GM19193 (cell line): ENCODE measurements around the gene NAIF1.

Experiments
- POLR2A ChIP-seq: IDR thresholded peaks from 4 replicates; pipeline ENCODE4 v1.6.1; 2011; ENCODE audit not compliant: insufficient read depth, insufficient read length; ENCODE audit errors: extremely low read depth

Gene NAIF1

DNA sequence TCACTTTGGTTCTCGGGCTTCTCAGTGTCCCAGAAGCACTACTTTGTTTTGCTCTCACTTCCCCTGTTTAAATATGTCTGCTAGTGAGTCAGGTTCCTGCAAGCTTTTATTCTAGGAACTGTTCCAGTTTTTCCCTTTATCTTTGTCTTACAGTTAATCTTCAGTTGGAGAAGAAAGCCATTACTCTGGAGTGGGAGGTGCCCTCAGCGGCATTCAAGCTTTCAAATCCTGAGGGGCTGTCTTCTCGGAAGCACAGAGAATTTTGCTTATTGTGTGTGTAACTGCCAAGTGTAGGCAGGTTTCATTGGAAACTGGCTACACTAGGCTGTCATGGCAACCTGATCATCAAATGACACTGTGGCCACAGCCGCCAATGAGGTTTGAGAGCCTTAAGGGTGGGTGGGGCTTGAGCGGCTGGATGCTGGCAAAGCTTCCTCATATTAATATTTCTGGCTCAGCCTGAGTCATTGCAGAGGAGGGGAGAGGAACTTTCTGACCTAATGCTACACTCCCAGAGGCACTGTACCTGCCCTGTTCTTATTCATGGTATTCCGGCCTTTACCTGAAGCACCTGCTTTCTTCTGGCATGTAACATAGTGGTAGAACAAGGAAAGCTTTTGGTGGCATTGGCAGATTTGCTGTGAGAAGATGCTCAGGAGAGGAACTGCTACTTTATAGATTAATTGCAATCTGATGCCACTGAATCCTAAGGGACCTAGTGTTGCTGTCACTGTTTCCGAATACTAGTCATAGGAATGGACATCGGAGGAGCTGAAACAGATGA lies 27.2 kb upstream of the NAIF1 start:
- no peak for TF ChIP-seq POLR2A

DNA sequence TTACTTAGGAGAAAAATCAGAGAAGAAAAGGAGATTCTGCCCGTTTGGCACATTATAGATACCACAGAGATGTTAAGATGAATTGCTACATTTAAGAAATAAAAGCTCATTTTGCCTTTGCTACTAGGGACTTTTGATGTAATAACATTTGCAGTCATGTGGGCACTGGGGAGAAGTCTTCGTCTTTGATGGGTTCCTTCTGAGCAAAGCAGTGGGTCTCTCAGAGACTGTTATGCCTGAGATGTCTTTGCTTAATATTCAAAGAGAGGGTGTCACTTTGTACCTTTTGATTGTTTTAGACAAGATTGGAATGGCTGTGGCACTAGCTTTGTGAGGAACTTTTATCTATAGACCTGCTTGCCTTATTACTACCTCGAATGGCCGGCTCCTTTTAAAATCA lies 25.9 kb upstream of the NAIF1 start:
- TF ChIP-seq POLR2A = no peak

DNA sequence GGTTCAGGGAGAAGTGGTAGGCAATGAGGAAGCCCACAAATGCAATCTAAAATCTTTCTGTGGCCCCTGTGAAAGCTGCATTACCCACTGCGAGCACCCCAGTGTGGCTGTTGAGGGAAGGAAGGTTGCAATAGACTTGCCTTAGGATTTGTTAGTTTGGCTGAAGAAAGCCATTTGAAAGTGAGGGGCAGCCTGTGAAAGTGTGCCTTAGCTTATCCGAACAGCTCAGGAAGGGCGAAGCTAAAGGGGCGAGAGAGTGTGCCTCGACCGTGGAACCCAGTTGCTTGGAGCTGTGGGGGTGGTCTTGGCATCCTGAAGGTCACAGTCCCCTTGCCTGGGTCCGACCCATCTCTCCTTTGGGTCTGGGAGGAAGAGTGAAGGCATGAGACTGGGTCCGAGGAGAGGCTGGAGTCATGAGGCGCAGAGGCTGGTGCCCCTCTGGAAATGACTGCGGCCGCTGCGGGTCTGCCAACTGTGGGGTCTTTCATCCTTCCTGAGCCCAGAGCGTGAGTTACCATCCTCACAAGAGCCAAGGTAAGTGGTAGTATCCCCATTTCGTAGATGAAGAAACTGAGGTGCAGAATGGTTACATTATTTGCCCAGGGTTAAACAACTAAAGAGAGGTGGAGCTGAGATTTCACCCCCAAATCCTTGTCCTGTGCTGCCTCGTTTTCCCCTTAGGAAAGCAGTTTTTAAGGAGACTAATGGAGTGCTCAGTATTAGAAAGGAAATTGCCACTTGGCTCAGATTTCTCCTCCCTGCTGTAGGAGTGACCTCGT lies 25.3 kb upstream of the NAIF1 start:
- no peak for TF ChIP-seq POLR2A

DNA sequence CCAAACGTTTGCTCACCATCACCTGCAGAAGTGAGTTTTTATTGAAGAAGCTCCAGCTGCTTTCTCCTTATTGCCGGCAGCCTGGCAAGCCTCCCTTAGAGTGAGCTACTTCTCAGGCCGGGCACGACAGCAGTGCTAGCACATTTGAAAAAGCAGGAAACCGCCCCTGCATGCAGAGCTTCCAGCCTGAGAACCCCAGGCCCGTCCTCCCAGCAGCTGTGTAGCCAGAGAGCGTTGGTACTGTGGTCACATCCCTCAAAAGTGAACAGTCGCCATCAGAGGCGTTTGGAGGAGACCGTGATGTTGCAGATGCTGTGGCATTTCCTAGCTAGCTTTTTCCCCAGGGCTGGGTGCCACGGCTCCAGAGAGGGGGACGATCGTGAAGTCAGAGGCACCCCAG lies 24.5 kb upstream of the NAIF1 start:
- no peak for TF ChIP-seq POLR2A

DNA sequence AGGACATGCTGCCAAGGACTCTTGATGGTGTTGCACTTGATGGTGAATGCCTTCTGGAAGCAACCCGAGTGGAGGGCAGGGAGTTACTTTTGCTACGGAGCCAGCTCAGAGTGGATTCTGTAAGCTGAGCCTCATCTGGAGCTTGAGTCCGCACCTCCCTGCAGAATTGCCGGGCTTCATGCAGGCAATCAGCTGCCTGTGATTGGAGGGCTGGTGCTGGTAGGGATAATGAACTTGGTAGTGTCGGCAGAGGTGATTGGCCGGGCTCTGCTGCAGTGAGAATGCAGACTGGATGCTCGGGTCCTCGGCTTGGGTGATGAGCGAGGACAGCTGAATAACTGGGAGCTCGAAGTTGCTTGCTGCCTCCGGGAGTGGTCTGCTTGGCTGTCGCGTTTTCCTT lies 24.0 kb upstream of the NAIF1 start:
- TF ChIP-seq POLR2A = no peak

DNA sequence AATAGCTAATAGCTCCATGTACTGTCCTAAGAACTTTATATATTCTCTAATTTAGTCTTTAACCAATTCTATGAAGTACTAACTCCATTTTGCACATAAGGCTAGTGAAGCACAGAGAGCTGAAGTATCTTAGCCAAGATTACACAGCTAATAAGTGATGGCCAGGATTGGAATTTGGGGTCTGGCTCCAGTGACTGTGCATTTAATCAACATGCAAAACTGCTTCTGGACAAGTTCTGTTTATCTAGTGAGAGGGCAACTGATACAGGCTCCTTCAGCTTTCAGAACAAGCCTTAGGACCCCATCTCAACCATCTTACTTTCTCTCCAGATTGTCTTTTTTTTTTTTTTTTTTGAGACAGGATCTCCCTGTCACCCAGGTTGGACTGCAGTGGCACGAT lies 22.2 kb upstream of the NAIF1 start:
- no peak for TF ChIP-seq POLR2A

DNA sequence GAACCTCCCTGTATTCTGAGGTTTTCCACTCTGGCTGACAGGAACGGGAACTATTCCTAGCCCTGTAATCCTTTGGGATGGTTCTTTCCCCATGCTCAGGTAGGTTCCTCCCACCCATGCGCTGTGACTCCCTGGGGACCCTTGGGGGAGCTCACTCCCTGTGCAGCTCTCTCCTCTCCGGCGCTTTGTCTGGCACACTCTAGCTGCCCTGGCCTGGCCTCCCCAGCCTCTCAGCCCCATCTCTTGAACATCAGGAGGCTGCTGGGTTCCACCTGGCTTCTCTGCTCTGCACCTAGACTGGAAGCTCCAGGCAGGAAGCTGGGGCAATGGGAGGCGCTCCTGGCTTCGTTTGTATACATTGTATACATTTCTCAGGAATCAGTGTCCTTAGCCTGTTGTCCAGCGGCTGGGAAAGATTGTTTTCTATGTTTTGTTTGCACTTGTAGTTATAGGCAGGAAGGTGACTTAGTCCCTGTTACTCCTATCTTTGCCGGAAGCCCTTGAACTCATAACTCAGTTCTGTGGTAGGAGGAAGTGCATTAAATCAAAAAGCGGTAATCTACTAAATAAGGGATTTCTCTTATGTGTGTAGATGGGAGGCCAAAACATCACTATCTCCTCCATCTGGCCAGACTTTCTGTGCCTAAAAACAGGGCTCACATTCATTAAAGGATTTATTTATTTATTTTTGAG lies 21.3 kb upstream of the NAIF1 start:
- TF ChIP-seq POLR2A = no peak

DNA sequence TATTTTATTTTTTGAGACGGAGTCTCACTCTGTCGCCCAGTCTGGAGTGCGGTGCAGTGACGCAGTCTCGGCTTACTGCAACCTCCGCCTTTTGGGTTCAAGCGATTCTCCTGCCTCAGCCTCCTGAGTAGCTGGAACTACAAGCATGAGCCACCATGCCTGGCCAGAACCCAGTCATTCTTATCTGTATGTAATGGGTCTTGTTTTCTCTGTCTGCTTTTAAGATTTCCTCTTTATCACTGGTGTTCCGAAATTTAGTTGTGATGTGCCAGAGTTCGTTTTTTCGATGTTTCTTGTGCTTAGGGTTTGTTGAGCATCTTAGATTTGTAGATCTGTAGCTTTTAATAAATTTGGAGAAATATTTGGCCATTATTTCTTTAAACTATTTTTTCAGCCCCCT lies 20.1 kb upstream of the NAIF1 start:
- no peak for TF ChIP-seq POLR2A

DNA sequence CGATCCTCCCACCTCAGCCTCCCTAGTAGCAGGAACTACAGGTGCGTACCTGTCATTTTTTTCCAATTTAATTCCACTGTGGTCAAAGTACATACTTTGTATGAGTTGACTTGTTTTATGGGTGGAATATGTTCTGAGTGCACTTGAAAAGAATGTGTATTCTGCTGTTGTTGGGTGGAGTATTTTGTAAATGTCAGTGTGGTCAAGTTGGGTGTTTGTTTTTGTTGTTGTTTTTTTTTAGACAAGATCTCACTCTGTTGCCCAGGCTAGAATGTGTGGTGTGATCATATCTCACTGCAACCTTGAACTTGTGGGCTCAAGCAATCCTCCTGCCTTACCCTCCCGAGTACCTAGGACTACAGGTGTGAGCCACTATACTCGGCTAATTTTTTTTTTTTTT lies 18.8 kb upstream of the NAIF1 start:
- TF ChIP-seq POLR2A = no peak

DNA sequence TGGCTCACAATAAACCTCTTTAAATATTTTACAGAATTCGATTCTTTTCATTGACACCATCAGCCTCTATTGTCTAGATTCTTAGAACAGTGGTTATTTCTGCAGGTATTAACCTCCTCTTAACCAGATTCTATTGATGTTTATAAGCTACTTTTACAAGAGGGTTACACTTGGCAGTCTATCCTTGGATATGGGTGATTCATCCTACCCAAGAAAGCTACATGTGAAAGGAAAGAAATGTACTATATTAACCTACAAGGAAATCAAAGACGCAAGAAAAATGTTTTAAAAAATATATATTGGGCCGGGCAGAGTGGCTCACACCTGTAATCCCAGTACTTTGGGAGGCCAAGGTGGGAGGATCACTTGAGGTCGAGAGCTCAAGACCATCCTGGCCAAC lies 17.6 kb upstream of the NAIF1 start:
- TF ChIP-seq POLR2A = no peak

DNA sequence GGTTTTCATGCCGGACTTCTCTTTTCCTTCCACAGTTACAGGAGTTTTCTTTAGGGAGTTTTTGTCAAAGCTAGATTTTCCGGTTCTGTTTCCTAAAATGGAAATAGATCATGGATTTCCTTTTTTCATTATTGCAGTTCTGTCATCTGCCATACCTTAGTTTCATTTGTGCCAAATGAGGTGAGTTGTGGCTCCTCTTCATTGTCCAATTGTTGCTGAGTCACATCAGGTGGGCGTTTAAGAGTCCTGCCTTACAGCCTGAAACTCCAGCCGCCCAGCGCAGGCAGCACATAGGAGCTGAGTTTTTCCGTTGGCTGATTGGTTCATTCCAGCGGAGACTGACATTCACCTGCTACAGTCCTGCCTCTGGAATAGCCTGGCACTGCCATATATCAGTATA lies 15.0 kb upstream of the NAIF1 start:
- TF ChIP-seq POLR2A = no peak

DNA sequence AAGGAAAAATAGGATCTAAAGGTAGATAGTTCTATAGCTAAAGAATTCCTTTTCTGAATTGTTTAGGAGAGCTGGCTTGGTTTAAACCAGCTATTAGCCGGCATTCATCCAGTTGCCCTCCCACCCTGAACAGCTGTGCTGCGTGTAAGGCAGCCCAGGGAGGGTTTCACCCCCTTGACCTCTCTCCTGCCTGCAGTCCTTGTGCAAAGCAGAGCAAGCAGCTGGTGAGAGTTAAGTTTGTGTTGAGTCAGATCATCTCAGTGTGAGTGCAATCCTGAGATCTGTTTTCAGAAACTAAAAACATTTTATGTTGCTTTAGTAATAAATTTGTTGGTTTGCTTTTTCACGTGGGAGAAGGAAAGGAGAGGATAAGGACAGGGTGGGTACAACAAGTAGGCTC lies 13.9 kb upstream of the NAIF1 start:
- no peak for TF ChIP-seq POLR2A

DNA sequence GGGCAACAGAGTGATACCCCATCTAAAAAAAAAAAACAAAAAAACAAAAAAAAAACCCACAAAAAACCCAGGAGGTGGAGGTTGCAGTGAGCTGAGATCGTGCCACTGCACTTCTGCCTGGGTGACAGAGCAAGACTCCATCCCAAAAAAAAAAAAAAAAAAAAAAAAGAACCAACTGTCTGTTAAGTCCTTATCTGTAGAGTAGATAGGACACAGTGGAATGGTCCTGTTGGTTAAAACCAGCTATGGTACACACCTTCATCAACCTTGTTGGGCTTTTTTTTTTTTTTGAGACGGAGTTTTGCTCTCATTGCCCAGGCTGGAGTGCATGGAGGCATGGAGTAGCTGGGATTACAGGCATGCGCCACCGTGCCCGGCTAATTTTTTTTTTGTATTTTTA lies 13.1 kb upstream of the NAIF1 start:
- no peak for TF ChIP-seq POLR2A

DNA sequence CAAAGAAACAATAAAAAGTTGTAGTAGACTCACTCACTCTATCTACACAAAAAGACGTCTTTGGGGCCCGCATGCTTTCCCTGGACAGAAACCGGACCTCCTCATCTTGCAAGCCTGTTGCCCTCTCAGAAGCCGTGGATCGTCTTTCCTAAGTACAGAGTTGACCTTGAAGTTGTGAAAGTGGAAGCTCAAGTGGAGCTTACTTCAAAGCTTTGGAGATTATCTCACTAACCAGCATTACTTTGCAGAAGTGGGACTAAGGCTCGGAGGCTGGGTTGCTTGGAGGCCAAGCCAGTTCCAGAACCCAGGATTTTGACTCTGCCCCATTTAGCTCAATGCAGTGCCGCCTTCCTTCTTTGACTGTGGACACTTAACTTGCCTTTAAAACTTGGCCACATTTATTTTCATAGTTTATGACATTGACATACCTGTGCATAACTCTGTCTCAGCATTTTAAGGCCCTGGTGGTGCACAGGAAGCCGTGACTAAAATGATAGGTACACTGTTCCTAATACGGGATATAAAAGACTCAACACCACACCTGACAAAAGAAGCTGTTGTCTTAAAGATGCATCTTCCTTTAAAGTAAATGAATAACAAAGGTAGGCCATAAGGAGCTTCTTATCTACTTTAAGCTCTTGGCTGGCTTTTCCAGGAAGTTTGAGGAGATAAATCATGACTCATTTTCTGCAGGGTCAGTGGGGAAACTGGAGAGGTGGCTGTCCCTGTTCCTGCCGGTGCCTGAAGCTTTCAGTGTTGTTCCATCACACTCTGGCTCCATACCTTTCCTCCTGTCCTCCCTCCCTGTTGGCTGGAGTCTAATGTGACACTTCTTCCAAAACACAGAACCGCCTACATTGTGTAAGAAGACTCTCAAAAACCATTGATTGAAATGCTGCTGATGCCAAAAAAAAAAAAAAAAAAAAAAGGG lies 11.6 kb upstream of the NAIF1 start:
- no peak for TF ChIP-seq POLR2A
